Prostate gland (tissue), 2 donors: ENCODE measurements around the gene ARMC8. TPM values are rescaled to one million over a fixed set of nuclear protein-coding genes. Genes with fewer than 3 reads are reported as not detected.

ENCODE experiments used
- DNase-seq: peaks from one replicate; pipeline ENCODE4 v3.0.0-alpha.2; 2019; ENCODE audit warnings: low spot score
- H3K27ac ChIP-seq, 2 donors: fragments of 200-600 bp; sonication (generic); 2 replicates each; pipeline ENCODE4 v1.5.1; 2017 to 2019
- H3K27me3 ChIP-seq: fragments of 200-600 bp; sonication (generic); replicated peaks from 2 replicates; pipeline ENCODE4 v1.5.1; 2019; ENCODE audit not compliant: insufficient read depth
- H3K36me3 ChIP-seq, 2 donors: fragments of 200-600 bp; sonication (generic); 1 replicate in 1 of 2; 2 replicates in 1 of 2; pipeline versions ENCODE4 v1.5.1 to v1.8.1; 2017 to 2019
- H3K4me1 ChIP-seq: fragments of 200-600 bp; sonication (generic); replicated peaks from 2 replicates; pipeline ENCODE4 v1.5.1; 2019
- H3K4me3 ChIP-seq, 2 donors: fragments of 200-600 bp; sonication (generic); 2 replicates each; pipeline ENCODE4 v1.5.1; 2017 to 2019
- H3K9me3 ChIP-seq: fragments of 200-600 bp; sonication (generic); 2 replicates; pipeline ENCODE4 v1.5.1; 2017
- CTCF ChIP-seq, 4 experiments: fragments of 200-600 bp in 2 of 4; fragments of 450-650 bp in 2 of 4; sonication (generic) in 2 of 4; IDR thresholded peaks; 1 replicate in 3 of 4; 2 replicates in 1 of 4; pipeline ENCODE4 v1.5.1; 2016 to 2019; ENCODE audit warnings: antibody characterized with exemption in 4 of 4, mild to moderate bottlenecking in 2 of 4, moderate library complexity in 2 of 4
- POLR2A ChIP-seq: fragments of 450-650 bp; IDR thresholded peaks from one replicate; pipeline ENCODE4 v1.6.1; 2016; ENCODE audit warnings: antibody characterized with exemption, mild to moderate bottlenecking
- POLR2AphosphoS5 ChIP-seq: sonication (generic); formaldehyde crosslinking; IDR thresholded peaks from one replicate; pipeline ENCODE4 v1.6.1; 2017; ENCODE audit warnings: antibody characterized with exemption
- WGBS: methylation state at CpG from one replicate; pipeline ENCODE4 v1.1.5; 2018; 5-methylcytosine and 5-hydroxymethylcytosine counted together
- intact Hi-C: fragments of 100-400 bp; cut with DNase I; formaldehyde crosslinking; loops from one replicate; pipeline ENCODE4 v1.14.2; 2022
- total RNA-seq, 2 donors: library from RNA; depleted of rRNA; stranded (reverse); fragments of >200 nt; gene quantifications; one replicate each; pipeline ENCODE4 v1.1.0, GENCODE V29; 2016

ARMC8 gene
- total RNA-seq, 2 donors from 2014 or later: 34.8 to 44.0 TPM

- WGBS: 95% methylated on average over 2 of the region's 2 CpGs
- Histone ChIP-seq H3K9me3 (no peaks in the 10 kb centered on the region), H3K27ac (no peak overlapping the region), H3K36me3 (no peaks in the 10 kb centered on the region), H3K4me3 (no peak overlapping the region), H3K4me1 (no peaks in the 10 kb centered on the region), H3K27me3 (no peaks in the 10 kb centered on the region)
- intact Hi-C loops: no loop called here
- TF ChIP-seq CTCF (IDR thresholded peaks at IDR 0.05): no peak
- no peak for TF ChIP-seq POLR2A
- TF ChIP-seq POLR2AphosphoS5: no peak
- no peak for DNase-seq
These were observed 102.2 kb downstream of the ARMC8 start for GRCh38 chr3:138289260-138289659.

- H3K27ac ChIP-seq: no peak overlapping the region
- no peaks in the 10 kb centered on the region for H3K27me3 ChIP-seq
- DNase-seq: no peak
- H3K36me3 ChIP-seq: no peaks in the 10 kb centered on the region
- TF ChIP-seq POLR2A (no peak), POLR2AphosphoS5 (no peak), CTCF (IDR thresholded peaks at IDR 0.05) (no peak)
- no peaks in the 10 kb centered on the region for H3K4me1 ChIP-seq
- H3K4me3 ChIP-seq: no peak overlapping the region
- intact Hi-C loops: no loop called here
- WGBS: 97% methylated on average over 3 of the region's 3 CpGs
- no peaks in the 10 kb centered on the region for H3K9me3 ChIP-seq
These were observed 102.6 kb downstream of the ARMC8 start for GRCh38 chr3:138289701-138290100.

- H3K9me3 ChIP-seq: no peaks in the 10 kb centered on the region
- DNase-seq: no peak
- no peak overlapping the region for H3K4me3 ChIP-seq
- intact Hi-C loops: no loop called here
- TF ChIP-seq POLR2AphosphoS5: no peak
- TF ChIP-seq CTCF (IDR thresholded peaks at IDR 0.05): no peak
- TF ChIP-seq POLR2A: no peak
- no peaks in the 10 kb centered on the region for H3K36me3 ChIP-seq
- H3K27ac ChIP-seq: no peak overlapping the region
- no peaks in the 10 kb centered on the region for H3K4me1 ChIP-seq
- 97% methylated on average over 1 of the region's 1 CpG for WGBS
- H3K27me3 ChIP-seq: no peaks in the 10 kb centered on the region
These were observed 109.5 kb downstream of the ARMC8 start for GRCh38 chr3:138296639-138297038.

- Histone ChIP-seq H3K36me3 (no peaks in the 10 kb centered on the region), H3K27me3 (no peaks in the 10 kb centered on the region), H3K4me1 (no peaks in the 10 kb centered on the region), H3K4me3 (no peak overlapping the region), H3K27ac (no peak overlapping the region), H3K9me3 (no peaks in the 10 kb centered on the region)
- no peak for DNase-seq
- 93% methylated on average over 5 of the region's 5 CpGs for WGBS
- intact Hi-C loops: no loop called here
- TF ChIP-seq POLR2A (no peak), CTCF (IDR thresholded peaks at IDR 0.05) (no peak), POLR2AphosphoS5 (no peak)
These were observed 110.0 kb downstream of the ARMC8 start for GRCh38 chr3:138297059-138297607.

GRCh38 chr3:138297876-138298275 lies 110.8 kb downstream of the ARMC8 start:
- Histone ChIP-seq H3K36me3 (no peaks in the 10 kb centered on the region), H3K4me1 (no peaks in the 10 kb centered on the region), H3K9me3 (no peaks in the 10 kb centered on the region), H3K4me3 (no peak overlapping the region), H3K27me3 (no peaks in the 10 kb centered on the region), H3K27ac (no peak overlapping the region)
- DNase-seq: no peak
- TF ChIP-seq POLR2A: no peak
- TF ChIP-seq CTCF (IDR thresholded peaks at IDR 0.05): no peak
- TF ChIP-seq POLR2AphosphoS5: no peak
- 85% methylated on average over 1 of the region's 1 CpG for WGBS
- intact Hi-C loops: no loop called here
